Measurements from ENCODE around the gene PLAAT3.

DNA sequence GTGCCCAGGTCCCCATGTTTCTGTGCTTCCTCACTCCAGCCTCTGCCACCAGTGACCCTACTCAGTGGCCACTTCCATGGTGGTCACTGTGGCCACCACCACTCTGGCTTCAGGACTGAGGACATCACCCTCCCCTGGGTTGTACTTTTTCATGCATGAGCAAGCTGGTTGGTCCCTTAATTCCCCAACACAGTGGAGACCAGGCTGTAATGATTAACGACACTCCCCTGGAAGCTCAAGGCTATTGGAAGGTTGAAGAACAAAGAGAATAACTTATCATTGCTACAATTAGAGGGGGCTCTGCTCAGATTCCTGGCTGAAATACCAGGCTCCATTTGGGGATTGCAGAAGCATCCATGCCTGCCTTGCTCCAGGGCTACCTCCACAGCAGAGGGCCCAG is 67.2 kb downstream of the PLAAT3 start:
- TF ChIP-seq, protein P1, sequence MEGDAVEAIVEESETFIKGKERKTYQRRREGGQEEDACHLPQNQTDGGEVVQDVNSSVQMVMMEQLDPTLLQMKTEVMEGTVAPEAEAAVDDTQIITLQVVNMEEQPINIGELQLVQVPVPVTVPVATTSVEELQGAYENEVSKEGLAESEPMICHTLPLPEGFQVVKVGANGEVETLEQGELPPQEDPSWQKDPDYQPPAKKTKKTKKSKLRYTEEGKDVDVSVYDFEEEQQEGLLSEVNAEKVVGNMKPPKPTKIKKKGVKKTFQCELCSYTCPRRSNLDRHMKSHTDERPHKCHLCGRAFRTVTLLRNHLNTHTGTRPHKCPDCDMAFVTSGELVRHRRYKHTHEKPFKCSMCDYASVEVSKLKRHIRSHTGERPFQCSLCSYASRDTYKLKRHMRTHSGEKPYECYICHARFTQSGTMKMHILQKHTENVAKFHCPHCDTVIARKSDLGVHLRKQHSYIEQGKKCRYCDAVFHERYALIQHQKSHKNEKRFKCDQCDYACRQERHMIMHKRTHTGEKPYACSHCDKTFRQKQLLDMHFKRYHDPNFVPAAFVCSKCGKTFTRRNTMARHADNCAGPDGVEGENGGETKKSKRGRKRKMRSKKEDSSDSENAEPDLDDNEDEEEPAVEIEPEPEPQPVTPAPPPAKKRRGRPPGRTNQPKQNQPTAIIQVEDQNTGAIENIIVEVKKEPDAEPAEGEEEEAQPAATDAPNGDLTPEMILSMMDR (conservative IDR thresholded peaks at IDR 0.05; ENCODE audit: low read depth, low read length) = no peak
- no peak for TF ChIP-seq EZH2 (IDR thresholded peaks at IDR 0.05; ENCODE audit: borderline replicate concordance, low read depth, low read length, poor library complexity, severe bottlenecking)

Measured in A673 (cell line).